Gastrocnemius medialis (tissue), 4 donors: Measurements from ENCODE around the gene MATN1. TPM values are rescaled to one million over a fixed set of nuclear protein-coding genes. Genes with fewer than 3 reads are reported as not detected.

Experiments used
- ATAC-seq, 2 donors: fragments of 150-250 bp; one replicate each; pipeline ENCODE4 v1.9.1; 2016
- DNase-seq, 2 donors: peaks; one replicate each; pipeline ENCODE4 v3.0.0-alpha.2; 2019
- H3K27ac ChIP-seq, 4 donors: fragments of 200-600 bp; sonication (generic); 1 replicate in 1 of 4; 2 replicates in 3 of 4; pipeline ENCODE4 v1.5.1; 2016 to 2018; ENCODE audit warnings: mild to moderate bottlenecking in 2 of 4, moderate library complexity in 1 of 4
- H3K27me3 ChIP-seq, 3 donors: fragments of 200-600 bp; sonication (generic) in 2 of 3; 1 replicate in 1 of 3; 2 replicates in 2 of 3; pipeline versions ENCODE4 v1.5.1 to v1.6.0; 2016 to 2019; ENCODE audit warnings: mild to moderate bottlenecking in 1 of 3, moderate library complexity in 1 of 3
- H3K36me3 ChIP-seq, 2 donors: fragments of 200-600 bp; sonication (generic) in 1 of 2; one replicate each; pipeline ENCODE4 v1.5.1; 2017 to 2018
- H3K4me1 ChIP-seq, 2 donors: fragments of 200-600 bp; sonication (generic) in 1 of 2; one replicate each; pipeline ENCODE4 v1.5.1; 2016 to 2017; ENCODE audit warnings: mild to moderate bottlenecking in 2 of 2
- H3K4me3 ChIP-seq, 4 donors: fragments of 200-600 bp; sonication (generic) in 3 of 4; 1 replicate in 1 of 4; 2 replicates in 3 of 4; pipeline ENCODE4 v1.5.1; 2016 to 2019; ENCODE audit warnings: mild to moderate bottlenecking in 2 of 4
- H3K9me3 ChIP-seq, 3 donors: fragments of 200-600 bp; sonication (generic) in 2 of 3; 1 replicate in 1 of 3; 2 replicates in 2 of 3; pipeline ENCODE4 v1.5.1; 2016 to 2019
- POLR2A ChIP-seq, 2 donors: fragments of 450-650 bp; IDR thresholded peaks; one replicate each; pipeline ENCODE4 v1.6.1; 2017; ENCODE audit warnings: antibody characterized with exemption in 2 of 2, mild to moderate bottlenecking in 2 of 2, moderate library complexity in 2 of 2
- in situ Hi-C, 4 donors: fragments of 200-750 bp; cut with MboI; loops; one replicate each; pipeline versions ENCODE4 v1.15.0 to v1.8.0; 2017; ENCODE audit warnings: low sequenced_read_pairs in 4 of 4
- intact Hi-C: fragments of 100-400 bp; cut with DNase I; formaldehyde crosslinking; loops from one replicate; pipeline ENCODE4 v1.15.1; 2023; ENCODE audit warnings: low total_unique reads
- total RNA-seq, 4 donors: library from RNA; depleted of rRNA; stranded (reverse); fragments of >200 nt; gene quantifications; one replicate each; pipeline versions ENCODE4 v1.1.0 to v1.2.3, GENCODE V29; 2016
- TF ChIP-seq, protein P1 (sequence below), 5 experiments: fragments of 450-650 bp in 3 of 5; fragments of 200-600 bp in 2 of 5; sonication (generic) in 2 of 5; IDR thresholded peaks in 4 of 5; conservative IDR thresholded peaks in 1 of 5; 1 replicate in 4 of 5; 2 replicates in 1 of 5; pipeline ENCODE4 v1.5.1; 2016 to 2019; ENCODE audit warnings: antibody characterized with exemption in 5 of 5, mild to moderate bottlenecking in 3 of 5, moderate library complexity in 3 of 5

MATN1 gene
- total RNA-seq, 4 donors from 2014 or later: not detected

DNA sequence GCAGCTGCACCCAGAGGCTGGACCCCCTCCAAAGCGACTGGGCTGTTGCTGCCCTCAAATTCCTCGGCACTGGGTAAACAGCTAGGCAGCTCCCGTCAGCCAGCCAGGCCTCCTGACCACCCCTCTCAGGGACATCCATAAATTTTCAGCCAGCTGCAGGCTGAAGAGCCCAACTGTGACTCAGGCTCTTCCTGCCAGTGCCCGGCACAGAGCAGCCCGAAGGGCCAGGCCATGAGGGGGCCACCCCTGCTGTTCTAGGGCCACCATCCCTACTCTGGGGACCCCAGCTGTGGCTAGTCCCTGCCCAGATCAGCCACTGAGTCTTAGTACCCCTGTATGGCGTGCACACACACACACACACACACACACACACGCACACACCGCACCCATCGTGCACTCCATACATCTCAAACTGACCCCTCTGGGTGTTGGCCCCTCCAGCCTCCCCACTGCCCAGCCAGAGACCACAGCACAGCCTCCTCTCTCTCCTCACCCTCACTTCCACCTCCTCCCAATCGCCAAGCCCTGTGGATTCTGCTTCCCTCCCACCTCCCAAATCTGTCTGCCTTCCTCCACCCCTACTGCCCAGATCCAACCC, 40.4 kb upstream of the MATN1 start:
- TF ChIP-seq, protein P1, sequence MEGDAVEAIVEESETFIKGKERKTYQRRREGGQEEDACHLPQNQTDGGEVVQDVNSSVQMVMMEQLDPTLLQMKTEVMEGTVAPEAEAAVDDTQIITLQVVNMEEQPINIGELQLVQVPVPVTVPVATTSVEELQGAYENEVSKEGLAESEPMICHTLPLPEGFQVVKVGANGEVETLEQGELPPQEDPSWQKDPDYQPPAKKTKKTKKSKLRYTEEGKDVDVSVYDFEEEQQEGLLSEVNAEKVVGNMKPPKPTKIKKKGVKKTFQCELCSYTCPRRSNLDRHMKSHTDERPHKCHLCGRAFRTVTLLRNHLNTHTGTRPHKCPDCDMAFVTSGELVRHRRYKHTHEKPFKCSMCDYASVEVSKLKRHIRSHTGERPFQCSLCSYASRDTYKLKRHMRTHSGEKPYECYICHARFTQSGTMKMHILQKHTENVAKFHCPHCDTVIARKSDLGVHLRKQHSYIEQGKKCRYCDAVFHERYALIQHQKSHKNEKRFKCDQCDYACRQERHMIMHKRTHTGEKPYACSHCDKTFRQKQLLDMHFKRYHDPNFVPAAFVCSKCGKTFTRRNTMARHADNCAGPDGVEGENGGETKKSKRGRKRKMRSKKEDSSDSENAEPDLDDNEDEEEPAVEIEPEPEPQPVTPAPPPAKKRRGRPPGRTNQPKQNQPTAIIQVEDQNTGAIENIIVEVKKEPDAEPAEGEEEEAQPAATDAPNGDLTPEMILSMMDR (IDR thresholded peaks at IDR 0.05 in 4 of 5, conservative IDR thresholded peaks at IDR 0.05 in 1 of 5): no peak
- peak; percentile 27 to 35 for TF ChIP-seq POLR2A (IDR thresholded peaks at IDR 0.05)
- in situ Hi-C loops: no loop called here
- peak; percentile 75 to 90 for ATAC-seq
- peaks cover 10 to 24% of the 10 kb centered on the region in 2 donors for H3K4me1 ChIP-seq
- H3K9me3 ChIP-seq: no peaks in the 10 kb centered on the region
- H3K4me3 ChIP-seq: no peak overlapping the region
- intact Hi-C loops: no loop called here
- H3K36me3 ChIP-seq: no peaks in the 10 kb centered on the region
- H3K27me3 ChIP-seq: no peaks in the 10 kb centered on the region
- DNase-seq: peak; percentile 65 to 74
- H3K27ac ChIP-seq: peak overlapping the region; percentile 52 to 83 (median 68)

DNA sequence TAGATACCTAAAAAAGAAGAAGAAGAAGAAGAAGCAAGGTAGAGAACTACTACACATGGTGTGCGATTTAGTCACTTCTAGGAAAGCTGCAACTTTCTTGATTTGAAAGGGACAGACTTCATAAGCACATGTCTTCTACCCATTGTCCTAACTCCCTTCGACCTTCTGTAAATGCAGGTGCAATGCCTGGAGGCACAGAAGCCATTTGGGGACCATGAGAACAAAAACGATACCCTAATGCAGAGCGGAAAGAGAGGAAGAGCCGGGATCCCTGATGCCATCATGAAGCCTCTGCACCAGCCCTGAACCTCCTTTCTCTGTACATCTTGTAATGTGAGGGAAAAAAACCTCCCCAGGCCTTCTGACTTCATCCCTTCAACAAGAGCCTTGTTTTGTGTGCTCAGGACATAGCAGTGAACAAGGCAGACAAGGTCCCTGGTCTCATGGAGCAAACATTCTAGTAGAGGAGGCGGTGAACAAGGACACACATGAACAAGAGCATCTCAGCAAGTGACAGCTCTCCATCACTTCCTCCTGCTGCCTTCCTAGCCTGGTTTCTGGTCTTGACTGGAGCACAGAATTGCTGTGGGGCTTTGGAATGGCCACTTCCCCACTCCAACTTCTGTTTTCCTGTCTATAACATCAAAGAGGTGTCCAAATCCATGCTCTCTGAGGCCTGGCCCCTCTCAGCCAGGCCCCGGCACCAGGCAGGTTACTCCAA, 39.7 kb upstream of the MATN1 start:
- intact Hi-C loops (no loop called here), in situ Hi-C loops (no loop called here)
- H3K27ac ChIP-seq: peak overlapping the region; percentile 37 to 83 (median 62)

DNA sequence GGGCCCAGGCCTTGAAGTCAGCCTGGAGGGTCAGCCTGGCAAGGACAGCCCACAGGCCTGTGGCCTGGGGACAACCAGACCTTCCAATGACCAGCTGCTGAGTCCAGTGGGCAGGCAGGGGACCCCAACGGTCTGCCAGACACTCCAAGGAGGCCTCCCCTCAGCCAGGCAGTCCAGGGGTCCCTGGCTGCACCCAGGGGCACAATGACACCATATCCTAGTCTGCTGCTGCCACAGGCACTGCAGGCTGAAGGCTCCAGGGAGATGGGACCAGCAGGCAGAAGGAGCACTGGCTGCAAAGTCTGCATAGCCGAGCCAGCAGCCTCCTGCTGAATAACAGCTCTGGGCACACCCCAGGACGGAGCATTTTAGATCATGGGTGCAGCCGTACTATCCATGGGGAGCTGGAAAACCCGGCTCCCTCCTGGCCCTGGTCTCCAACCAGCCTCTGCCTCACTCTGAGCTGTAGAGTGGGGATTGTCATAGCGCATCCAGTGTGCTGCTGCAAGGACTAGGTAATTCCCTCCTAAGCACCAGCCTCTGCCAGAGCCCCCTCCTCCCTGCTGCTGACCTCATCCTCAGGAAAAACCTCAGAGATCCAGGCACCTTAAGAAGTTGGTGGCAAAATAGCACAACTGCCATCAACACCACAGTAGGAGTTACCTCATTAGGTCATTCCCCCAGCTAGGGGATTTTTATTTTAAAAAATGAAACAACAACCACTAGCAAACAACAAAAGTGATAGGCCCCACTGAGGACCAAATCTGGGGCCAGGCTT, 39.0 kb upstream of the MATN1 start:
- Histone ChIP-seq H3K36me3 (no peaks in the 10 kb centered on the region), H3K27me3 (no peaks in the 10 kb centered on the region), H3K4me3 (no peak overlapping the region), H3K27ac (no peak overlapping the region), H3K4me1 (peaks cover 10 to 24% of the 10 kb centered on the region in 2 donors), H3K9me3 (no peaks in the 10 kb centered on the region)
- ATAC-seq: no peak
- in situ Hi-C loops (no loop called here), intact Hi-C loops (no loop called here)
- TF ChIP-seq, protein P1 (IDR thresholded peaks at IDR 0.05 in 4 of 5, conservative IDR thresholded peaks at IDR 0.05 in 1 of 5): no peak
- TF ChIP-seq POLR2A (IDR thresholded peaks at IDR 0.05): no peak
- DNase-seq: no peak

More for the DNA sequence above, 39.7 kb upstream of the MATN1 start:
- no peak for DNase-seq
- H3K4me1 ChIP-seq: peaks cover 10 to 24% of the 10 kb centered on the region in 2 donors
- TF ChIP-seq, protein P1 (IDR thresholded peaks at IDR 0.05 in 4 of 5, conservative IDR thresholded peaks at IDR 0.05 in 1 of 5): no peak
- no peak for TF ChIP-seq POLR2A (IDR thresholded peaks at IDR 0.05)
- ATAC-seq: peak in 1 of 2 donors; percentile 5
- no peak overlapping the region for H3K4me3 ChIP-seq
- no peaks in the 10 kb centered on the region for H3K36me3 ChIP-seq
- H3K27me3 ChIP-seq: no peaks in the 10 kb centered on the region
- no peaks in the 10 kb centered on the region for H3K9me3 ChIP-seq

DNA sequence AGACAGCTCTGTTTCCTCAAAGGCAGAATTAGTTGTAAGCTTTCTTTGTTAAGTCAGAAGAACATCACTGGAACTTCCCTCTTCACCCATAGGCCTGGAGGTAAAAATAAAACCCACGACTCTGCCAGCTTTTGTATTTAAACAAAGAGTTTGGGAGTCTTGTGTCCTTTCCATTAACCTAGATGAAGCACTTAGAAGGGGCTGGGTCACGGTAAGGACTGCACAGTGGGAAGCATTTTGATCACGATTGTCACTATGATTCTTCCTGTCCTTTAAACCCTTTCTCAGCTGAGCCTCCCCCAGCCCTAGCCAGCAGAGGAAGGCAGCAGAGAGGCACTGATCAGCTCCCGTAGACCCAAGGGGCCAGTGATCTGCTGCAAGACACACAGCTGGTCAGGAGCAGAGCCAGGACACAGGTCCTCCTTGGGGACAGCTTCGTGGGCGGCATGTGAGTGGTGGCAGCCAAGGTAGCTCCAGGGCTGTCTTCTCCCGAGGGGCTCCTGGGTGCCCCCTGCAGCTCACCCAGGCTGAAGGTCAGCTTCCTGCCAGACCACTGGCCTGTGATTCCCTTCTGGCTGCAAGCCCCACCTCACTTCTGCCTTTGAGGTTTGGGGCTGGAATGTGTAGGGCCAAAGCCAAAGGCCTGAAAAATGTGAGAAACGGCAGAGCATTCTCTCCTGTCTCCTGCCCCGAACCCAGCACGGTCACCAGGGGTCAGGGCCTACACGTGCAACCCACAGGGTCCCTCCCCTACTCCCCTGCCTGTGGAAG, 38.2 kb upstream of the MATN1 start:
- Histone ChIP-seq H3K4me1 (peaks cover 10 to 24% of the 10 kb centered on the region in 2 donors), H3K9me3 (no peaks in the 10 kb centered on the region), H3K27ac (no peak overlapping the region), H3K4me3 (no peak overlapping the region), H3K27me3 (no peaks in the 10 kb centered on the region), H3K36me3 (no peaks in the 10 kb centered on the region)
- ATAC-seq (no peak), DNase-seq (no peak)
- TF ChIP-seq, protein P1 (IDR thresholded peaks at IDR 0.05 in 4 of 5, conservative IDR thresholded peaks at IDR 0.05 in 1 of 5): no peak
- TF ChIP-seq POLR2A (IDR thresholded peaks at IDR 0.05): no peak
- intact Hi-C loops (no loop called here), in situ Hi-C loops (no loop called here)
